ENCODE data around the gene PUM2.
"Not testable (repeated sequence)": the region's sequence is repeated elsewhere in the genome, so short reads cannot be mapped to it uniquely, and the experiment has no call there.

Gene PUM2

DNA sequence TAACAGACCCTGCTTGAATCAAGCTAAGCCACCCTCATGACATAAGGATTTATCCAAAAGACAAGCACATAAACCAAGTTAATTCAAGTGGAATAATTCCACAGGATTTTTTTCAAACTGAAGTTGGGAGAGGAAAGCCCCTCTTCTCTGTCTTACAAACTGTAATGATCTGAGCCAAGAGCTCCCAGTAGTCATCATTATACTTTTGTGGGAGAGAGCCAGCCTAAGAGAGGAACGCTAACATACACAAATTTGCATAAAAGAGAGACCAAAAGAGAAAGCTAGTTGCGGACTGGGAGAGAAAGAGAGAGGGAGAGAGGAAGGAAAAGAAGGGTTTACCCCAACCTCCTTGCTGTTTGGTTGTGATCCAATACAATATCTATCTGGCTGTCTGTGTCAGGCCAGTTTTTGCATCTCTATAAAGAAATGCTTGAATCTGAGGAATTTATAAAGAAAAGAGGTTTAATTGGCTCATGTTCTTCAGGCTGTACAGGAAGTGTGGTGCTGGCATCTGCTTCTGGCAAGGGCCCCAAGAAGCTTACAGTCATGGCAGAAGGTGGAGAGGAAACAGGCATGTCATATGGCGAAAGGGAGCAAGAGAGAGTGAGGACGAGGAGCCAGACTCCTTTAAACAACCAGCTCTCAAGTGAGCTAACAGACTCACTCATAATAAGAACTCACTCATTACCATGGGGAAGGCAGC is 20.8 kb upstream of the PUM2 start:
- in situ Hi-C loops (cut with HindIII; ENCODE audit: low sequenced_read_pairs): no loop called here

DNA sequence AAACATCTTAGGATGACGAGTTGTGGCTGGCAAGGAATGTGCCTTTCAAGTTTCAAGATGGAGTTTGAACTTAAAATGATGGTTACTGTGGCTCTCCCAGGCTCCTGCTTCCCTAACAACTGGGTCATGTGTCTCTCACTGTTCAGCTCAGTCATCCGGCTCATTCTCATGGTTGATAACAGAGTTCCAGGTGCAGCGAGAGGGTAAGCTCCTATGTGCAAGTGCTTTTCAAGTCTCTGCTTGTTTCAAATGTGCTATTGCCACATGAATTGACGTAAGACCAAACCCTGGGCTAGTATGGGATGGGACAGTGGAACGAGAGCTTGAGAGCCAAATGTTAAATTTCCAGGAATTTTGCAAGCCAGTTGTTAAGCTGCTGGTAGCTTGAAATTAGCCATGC is 19.5 kb upstream of the PUM2 start:
- in situ Hi-C loops (cut with HindIII; ENCODE audit: low sequenced_read_pairs): no loop called here

DNA sequence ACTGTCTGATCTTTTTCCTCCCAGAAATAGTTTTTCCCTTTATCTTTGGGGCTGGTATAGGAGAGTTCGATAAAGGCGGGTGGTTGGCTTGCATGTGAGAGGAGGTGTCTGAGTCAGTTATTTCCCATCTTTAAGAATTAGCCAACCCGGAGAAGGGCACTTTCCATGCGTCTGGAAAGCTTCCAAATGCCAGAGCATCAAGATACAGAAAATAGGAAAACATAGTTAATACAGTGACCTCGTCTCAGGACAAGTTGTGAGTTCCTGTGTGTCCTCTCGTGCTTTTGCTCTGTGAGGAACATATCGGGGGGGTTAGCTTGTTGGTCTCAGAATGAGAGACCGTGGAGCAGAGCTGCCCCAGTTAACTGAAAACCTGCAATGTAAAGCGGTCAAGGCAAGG is 18.7 kb upstream of the PUM2 start:
- in situ Hi-C loops (cut with HindIII; ENCODE audit: low sequenced_read_pairs): no loop called here

DNA sequence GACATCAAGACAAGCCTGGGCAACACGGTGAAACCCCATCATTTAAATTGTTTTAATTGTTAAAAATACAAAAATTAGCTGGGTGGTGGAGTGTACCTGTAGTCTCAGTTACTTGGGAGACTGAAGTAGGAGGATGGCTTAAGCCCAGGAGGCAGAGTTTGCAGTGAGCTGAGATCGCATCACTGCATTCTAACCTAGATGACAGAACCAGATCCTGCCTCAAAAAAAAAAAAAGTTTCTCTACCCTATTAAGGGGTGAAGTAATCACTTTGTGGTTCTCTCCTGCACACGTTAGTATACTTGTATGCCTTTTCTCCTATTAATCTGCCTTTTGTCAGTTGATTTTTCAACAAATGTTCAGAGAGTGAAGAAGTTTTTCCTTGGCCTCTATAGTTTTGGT is 18.1 kb upstream of the PUM2 start:
- in situ Hi-C loops (cut with HindIII; ENCODE audit: low sequenced_read_pairs): no loop called here

DNA sequence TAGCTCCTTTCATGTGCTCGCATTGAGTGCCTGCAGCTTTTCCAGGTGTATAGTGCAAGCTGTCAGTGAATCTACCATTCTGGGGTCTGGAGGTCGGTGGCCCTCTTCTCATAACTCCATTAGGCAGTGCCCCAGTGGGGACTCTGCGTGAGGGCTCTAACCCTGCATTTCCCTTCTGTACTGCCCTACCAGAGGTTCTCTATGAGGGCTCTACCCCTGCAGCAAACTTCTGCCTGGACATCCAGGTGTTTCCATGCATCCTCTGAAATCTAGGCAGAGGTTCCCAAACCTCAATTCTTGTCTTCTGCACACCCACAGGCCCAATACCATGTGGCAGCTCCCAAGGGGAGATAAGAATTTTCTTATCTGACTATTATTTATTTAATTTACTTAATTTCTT is 17.3 kb upstream of the PUM2 start:
- in situ Hi-C loops (cut with HindIII; ENCODE audit: low sequenced_read_pairs): not testable (repeated sequence)

DNA sequence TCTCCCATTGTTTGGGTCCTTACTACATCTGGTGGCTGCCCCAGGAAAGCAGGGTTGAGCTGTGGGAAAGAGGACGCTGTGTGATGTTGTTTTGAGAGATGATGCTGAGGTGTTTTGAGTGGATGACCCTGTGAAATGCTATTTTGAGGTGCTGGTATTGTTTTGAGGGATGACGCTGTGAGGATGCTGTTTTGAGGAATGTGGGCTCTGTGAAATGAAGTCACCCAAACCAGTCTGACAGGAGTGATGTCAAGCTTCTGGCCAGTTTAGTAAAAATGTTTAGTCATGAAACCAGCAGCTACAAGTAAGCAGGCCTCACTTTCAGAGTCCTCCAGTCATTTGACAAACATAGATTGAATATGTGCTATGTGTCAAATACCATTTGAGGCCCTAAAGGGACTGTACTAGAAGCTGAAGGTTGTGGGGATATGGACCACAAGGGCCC is 16.1 kb upstream of the PUM2 start:
- in situ Hi-C loops (cut with HindIII; ENCODE audit: low sequenced_read_pairs): no loop called here

DNA sequence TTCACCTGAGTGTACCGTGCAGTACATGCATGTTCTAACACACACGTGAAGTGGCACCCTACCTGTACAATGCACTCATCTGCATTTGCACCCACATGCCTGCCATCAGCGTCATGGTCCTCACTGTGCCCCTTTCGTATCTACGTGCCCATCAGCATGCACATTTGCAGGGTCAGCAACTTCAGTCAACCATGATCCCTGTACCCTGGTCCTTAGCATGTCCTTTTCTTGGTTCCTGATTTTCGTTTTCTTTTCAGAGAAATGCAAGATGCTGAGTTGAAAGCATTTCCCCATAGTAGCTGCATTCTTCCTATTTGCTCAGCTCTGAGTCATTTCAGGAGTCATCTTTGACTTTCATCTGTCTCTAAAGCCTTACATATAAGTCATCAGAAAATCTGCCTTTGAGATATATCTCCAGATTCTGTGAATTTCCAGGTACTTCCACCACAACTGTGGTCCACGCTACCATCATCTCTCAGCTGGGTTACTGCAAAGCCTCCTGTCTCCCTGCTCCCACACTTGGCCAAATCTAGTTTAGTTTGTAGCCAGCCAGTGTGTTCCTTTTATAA is 14.7 kb upstream of the PUM2 start:
- in situ Hi-C loops (cut with HindIII; ENCODE audit: low sequenced_read_pairs): no loop called here

DNA sequence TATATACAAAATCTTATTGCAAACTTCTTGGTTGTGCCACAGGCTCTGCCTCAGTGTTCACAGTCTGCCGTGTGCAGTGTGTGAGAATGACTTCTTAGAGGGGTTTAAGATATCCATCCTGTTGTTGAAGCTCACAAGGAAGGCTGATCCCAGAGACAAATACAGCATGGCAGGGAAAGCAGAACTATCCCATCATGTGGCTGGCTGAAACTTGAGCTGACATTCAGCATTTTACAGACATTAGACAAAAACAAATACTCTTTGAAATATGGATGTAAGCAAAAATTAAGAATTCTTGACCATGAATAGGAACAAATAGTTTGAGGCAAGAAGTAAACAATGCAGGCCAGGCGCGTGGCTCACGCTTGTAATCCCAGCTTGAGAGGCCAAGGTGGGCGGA is 12.9 kb upstream of the PUM2 start:
- in situ Hi-C loops (cut with HindIII; ENCODE audit: low sequenced_read_pairs): no loop called here

DNA sequence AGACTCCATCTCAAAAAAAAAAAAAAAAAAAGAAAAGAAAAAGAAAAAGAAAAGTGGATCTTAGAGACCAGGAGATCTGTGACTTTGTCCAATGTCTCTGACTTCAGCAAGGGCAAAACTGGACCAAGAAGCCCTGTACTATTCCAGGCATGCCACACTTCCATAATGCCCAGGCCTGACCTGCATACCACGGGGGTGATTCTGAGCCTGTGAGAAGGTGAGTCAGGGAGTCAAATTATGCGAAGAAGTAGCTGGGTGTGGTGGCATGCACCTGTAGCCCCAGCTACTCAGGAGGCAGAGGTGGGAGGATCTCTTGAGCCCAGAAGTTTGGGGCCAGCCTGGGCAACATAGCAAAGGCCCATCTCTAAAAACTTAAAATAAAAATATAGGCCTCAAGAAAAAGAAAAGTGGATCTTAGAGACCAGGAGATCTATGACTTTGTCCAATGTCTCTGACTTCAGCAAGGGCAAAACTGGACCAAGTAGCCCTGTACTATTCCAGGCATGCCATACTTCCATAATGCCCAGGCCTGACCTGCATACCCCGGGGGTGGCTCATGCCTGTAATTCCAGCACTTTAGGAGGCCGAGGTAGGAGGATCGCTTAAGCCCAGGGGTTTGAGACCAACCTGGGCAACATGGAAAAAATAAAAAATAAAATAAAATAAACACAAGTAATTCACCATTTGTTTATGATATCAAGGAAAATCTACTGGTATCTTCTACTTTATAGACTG is 12.2 kb upstream of the PUM2 start:
- in situ Hi-C loops (cut with HindIII; ENCODE audit: low sequenced_read_pairs): no loop called here

DNA sequence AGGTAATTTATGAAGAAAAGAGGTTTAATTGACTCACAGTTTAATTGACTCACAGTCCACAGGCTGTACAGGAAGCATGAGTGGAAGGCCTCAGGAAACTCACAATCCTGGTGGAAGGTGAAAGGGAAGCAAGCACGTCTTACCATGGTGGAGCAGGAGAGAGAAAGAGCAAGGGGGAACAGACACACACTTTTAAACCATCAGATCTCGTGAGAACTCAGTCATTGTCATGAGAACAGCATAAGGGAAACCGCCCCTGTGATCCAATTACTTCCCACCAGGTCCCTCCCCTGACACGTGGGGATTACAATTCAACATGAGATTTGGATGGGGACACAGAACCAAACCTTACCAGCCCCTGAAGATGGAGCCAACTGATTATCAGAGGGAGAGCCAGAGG is 11.2 kb upstream of the PUM2 start:
- in situ Hi-C loops (cut with HindIII; ENCODE audit: low sequenced_read_pairs): no loop called here

DNA sequence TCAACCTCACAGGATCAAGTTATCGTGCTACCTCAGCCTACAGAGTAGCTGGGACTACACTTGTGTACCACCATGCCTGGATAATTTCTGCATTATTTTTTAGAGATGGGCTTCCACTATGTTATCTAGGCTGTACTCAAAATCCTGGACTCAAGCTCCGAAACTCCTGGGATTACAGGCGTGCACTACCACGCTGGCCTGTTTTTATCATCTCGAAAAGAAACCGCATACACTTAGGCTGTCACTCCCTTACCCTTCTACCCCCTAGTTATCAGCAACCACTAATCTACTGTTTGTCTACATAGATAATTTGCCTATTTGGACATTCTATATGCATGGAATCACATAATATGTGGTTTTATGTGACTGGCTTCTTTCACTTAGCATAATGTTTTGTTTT is 8.5 kb upstream of the PUM2 start:
- in situ Hi-C loops (cut with HindIII; ENCODE audit: low sequenced_read_pairs): no loop called here

DNA sequence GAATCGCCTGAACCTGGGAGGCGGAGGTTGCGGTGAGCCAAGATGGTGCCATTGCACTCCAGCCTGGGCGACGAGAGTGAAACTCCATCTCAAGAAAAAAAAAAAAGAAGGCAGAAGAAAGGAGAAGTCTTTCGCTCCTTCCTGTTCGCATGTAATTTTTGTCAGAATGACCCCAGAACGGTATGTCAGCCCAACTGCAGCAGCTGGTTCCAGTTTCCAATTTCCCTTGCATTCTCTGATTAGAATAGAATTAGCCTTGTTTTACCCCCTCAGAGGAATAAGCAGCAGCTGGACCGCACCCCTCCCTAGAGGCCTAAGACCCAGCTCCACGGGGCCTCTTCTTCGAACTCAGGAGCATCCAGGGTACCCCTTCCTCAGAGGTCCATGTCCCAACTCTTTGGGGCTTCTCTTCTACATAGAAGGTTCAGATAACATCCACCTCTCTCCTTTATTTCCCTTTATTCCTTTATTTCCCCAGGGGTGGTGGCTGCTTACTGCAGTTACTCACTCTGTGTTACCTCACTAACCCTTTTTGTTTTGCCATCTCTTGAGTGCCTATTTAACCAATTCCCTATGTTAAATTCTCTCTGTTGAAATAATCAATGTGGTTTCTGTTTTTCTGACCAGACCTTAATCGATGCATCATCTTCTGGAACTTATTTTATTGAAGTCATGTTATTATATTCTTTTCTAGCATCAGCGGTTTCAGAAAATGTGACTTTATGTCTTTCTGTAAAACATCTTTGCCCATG is 7.2 kb upstream of the PUM2 start:
- in situ Hi-C loops (cut with HindIII; ENCODE audit: low sequenced_read_pairs): no loop called here

DNA sequence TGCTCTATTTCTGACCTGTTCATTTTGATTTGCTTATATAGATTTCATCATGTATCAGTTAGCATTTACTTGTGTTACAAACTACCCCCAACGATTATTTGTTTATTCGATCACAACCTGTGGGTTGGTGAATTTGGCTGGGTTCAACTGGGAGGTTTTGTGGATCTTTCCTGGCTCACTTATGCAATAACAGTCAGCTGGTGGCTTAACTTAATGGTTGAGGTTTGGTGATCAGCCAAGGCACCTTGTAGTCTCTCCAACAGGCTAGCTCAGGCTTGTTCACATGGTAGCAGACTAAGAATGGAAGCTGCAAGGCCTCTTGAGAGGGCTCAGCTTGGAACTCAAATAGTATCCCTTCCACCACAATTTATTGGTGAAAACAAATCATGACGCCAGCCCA is 5.4 kb upstream of the PUM2 start:
- in situ Hi-C loops (cut with HindIII; ENCODE audit: low sequenced_read_pairs): no loop called here

DNA sequence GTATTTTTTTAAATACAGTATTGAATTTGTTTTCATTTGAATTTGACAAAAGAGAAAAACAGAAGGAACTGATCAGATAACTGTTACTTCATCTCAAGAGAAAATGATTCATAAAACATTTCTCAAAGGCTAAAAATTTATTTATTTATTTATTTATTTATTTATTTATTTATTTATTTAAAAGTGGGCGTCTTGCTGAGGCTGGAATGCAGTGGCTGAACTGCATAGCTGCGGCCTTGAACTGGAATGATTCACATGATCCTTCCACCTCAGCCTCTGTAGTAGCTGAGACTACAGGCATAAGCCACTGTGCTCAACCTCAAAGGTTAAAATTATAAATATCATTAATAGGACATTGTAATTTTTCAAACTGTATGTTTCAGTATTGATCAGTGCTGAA is 4.5 kb upstream of the PUM2 start:
- in situ Hi-C loops (cut with HindIII; ENCODE audit: low sequenced_read_pairs): no loop called here

DNA sequence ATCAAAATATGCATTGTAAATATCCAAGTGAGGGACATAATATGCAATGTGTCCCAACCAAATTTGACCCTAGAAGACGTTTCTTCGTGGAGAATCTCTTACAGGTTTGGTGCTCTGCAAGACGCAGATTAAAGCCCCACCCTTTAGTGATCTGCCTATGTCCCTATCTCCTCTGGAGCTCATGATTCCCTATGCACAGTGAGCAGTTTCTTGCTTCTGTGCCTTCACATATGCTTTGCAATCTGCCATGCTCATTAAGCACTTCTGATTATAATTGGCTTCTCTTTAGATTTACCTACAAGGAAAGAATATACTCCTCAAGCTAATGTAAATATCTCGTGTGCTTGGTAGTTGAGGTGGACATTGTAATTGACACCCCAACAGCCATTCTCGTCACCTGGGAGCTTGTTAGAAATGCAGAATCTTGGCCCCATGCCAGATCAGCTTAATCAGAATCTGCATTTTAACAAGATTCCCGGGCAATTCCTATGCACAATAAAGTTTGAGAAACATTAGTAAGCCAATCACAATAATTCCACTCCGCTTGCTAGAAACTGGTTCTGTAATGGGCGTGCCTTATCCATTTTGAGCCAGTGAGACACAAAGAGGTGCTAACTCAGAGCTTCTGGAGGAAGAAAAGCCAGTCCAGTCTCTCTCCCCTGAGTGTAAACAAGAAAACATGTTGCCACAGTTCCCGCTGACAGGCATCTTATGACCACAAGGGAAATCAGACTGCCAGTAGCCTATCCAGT is 2.8 kb upstream of the PUM2 start:
- in situ Hi-C loops (cut with HindIII; ENCODE audit: low sequenced_read_pairs): no loop called here

DNA sequence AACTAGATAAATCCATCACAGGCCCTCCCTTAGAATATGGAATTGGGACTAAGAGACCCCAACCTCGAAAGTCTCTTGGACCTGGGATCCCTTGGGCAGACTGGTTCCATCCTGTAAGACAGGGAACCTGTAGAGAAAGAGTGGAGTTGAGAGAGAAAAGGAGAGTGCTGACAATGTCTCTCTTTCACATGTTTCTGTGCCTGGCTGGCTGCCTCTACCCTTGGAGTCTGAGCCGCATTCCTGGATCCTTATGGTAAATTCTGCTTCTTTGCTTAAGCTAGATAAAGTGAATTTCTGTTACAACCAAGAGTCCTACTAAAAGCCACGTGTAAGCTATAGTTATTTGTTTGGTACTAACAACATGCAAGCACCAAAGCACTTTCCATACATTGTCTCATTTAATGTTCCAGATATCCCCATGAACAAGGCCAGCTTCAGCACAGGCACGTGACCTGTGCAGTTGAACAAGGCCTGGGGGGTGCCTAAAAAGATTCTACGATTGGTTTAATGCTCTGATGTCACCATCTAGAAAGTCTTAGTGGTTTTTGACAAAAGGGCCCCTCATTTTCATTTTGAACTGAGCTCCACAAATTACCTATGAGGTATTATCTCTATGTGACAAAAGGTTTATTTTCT is 2.1 kb upstream of the PUM2 start:
- in situ Hi-C loops (cut with HindIII; ENCODE audit: low sequenced_read_pairs): no loop called here

DNA sequence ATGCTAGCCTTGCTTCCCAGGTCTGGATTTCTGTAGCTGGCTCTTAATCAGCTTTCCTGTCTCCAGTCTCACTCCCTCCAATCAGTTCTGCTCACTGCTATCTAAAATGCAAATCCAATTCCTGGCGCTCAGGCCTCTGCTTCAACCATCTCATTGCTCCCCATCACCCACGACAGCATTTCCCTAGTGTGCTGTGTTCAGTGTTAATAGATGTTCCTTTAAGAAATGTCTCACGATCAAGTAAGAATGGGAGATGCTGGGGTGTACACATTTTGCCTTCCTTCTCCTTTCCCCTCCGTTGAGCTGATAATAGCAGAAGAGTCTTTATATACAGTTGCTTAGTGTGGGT is 1.6 kb upstream of the PUM2 start:
- in situ Hi-C loops (cut with HindIII; ENCODE audit: low sequenced_read_pairs): no loop called here

DNA sequence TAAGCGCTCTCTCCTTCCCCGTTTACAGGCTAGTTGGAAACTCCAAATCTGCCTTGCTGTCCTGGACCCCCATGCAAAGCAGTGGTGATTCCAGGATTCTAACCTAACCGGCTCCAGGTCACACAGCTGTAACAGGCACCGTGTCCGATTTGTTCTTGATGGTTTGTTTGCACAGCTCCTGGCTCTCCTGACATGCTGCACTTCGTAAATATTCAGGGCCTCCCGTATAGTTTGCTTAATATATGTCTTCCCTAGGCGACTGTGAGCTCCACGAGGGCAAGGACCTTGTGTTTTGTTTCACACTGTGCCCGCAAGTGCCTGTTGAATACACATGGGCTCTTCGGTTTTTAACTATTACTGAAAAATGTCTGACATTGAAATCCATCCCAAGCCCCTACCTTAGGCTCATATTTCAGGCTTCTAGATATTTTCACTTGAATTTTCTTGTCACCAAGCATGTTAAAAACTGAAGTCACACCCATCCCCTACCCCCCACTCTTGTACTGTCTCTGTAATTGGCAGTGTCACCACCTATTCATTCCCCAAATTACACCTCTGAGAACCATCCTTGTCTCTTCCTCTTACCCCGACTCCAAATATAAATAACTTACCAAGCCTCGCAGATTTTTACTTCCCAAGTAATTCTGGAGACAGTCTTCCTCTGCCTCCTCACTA is 1.0 kb upstream of the PUM2 start:
- in situ Hi-C loops (cut with HindIII; ENCODE audit: low sequenced_read_pairs): no loop called here

DNA sequence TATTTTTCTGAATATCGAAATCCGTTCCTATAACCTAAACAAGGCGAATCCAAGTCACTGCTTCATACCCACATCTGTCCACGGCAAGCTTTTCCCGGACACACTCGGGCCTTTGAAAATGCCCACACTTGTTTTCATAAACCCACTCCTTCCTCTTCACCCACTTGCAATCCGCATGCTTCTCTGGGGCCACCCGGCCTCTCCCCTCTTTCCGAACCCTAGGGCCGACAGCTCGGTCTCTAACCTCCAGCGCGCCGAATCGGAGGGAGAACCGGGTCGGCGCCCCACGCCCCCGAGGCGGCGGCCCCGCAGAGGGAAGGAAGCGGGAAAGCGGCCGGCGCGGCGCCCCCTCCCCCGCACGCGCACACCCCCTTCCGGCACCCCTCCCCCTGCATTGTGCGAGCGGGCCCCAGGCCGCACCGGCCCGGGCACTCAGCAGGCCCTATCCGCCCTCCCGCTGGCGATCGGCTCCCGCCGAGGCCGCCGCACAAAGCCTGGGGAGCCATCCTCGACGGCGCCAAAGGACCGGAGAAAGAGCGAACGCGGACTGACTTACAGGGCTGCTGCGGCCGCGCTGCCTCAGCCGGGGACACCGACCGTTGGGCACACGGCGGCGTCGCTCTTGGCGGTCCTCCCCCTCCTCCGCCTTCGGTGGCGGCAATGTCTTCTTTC is 467 bp downstream of the PUM2 start:
- in situ Hi-C loops (cut with HindIII; ENCODE audit: low sequenced_read_pairs): no loop called here
